AG04450 (cell line): ENCODE results near the gene ZNF536. TPM values are rescaled to one million over a fixed set of nuclear protein-coding genes. Genes with fewer than 3 reads are reported as not detected.
"Not testable (repeated sequence)": the region's sequence is repeated elsewhere in the genome, so short reads cannot be mapped to it uniquely, and the experiment has no call there.

Experiments used
- CTCF ChIA-PET: fragments of 300-600, 350-600 bp; formaldehyde crosslinking; extraction: SDS; loops from one replicate; lab custom pipeline; 2022; ENCODE audit warnings: antibody characterized with exemption, inconsistent platforms; lab: Charles Lee
- POLR2A ChIA-PET: fragments of 350-600 bp; formaldehyde crosslinking; extraction: SDS; loops from one replicate; lab custom pipeline; 2021; ENCODE audit warnings: antibody characterized with exemption, inconsistent platforms; lab: Yijun Ruan, JAX
- DNase-seq: peaks from one replicate; pipeline ENCODE4 v3.0.0-alpha.2; 2011; ENCODE audit warnings: low read depth, low spot score
- H3K27ac ChIP-seq: one replicate; pipeline ENCODE4 v1.5.1; 2012; ENCODE audit warnings: low read depth, low read length, control low read depth
- H3K27me3 ChIP-seq: one replicate; pipeline ENCODE4 v1.6.0; 2012; ENCODE audit warnings: low read length; ENCODE audit not compliant: control insufficient read depth, insufficient read depth
- H3K4me3 ChIP-seq: 2 replicates; pipeline ENCODE4 v1.5.1; 2011; ENCODE audit warnings: mild to moderate bottlenecking, low read depth, low read length, control low read depth
- H3K9me3 ChIP-seq: 2 replicates; pipeline ENCODE4 v1.5.1; 2012; ENCODE audit warnings: low read length; ENCODE audit not compliant: control insufficient read depth, insufficient read depth
- CTCF ChIP-seq: IDR thresholded peaks from 2 replicates; pipeline ENCODE4 v1.5.1; 2011; ENCODE audit warnings: low read depth, low read length, control low read depth, inconsistent platforms
- polyA plus RNA-seq: library from polyadenylated mRNA; depleted of rRNA; stranded (reverse); fragments of >200 nt; gene quantifications from 2 replicates; pipeline ENCODE4 v1.2.3, GENCODE V29; 2011

ZNF536 gene
- polyA plus RNA-seq, 1 experiment, result not detected

- no peak for DNase-seq
- POLR2A ChIA-PET, result no interaction called here
- H3K4me3 ChIP-seq, result no peak overlapping the region
- CTCF ChIA-PET, result no interaction called here
- no peak overlapping the region for H3K27ac ChIP-seq
- peaks cover 8% of the 10 kb centered on the region for H3K9me3 ChIP-seq
- H3K27me3 ChIP-seq, result no peaks in the 10 kb centered on the region
- TF ChIP-seq CTCF, result no peak
Observed at GRCh38 chr19:30411714-30412113, 39.5 kb downstream of the ZNF536 start.

GRCh38 chr19:30416375-30416774 is 44.2 kb downstream of the ZNF536 start:
- no peak for DNase-seq
- POLR2A ChIA-PET, result no interaction called here
- CTCF ChIA-PET, result no interaction called here
- Histone ChIP-seq H3K4me3 (no peak overlapping the region), H3K27ac (no peak overlapping the region), H3K27me3 (no peaks in the 10 kb centered on the region), H3K9me3 (peaks cover 21% of the 10 kb centered on the region)
- TF ChIP-seq CTCF, result no peak

- POLR2A ChIA-PET, H3K27ac ChIP-seq, CTCF ChIA-PET, H3K4me3 ChIP-seq, DNase-seq, H3K27me3 ChIP-seq: not testable (repeated sequence)
- peaks cover 24% of the 10 kb centered on the region for H3K9me3 ChIP-seq
Observed at GRCh38 chr19:30417166-30417565, 45.0 kb downstream of the ZNF536 start.

GRCh38 chr19:30419568-30420180 is 47.5 kb downstream of the ZNF536 start:
- POLR2A ChIA-PET, result no interaction called here
- no peak overlapping the region for H3K27ac ChIP-seq
- H3K9me3 ChIP-seq, result peaks cover 41% of the 10 kb centered on the region
- no peak for TF ChIP-seq CTCF
- H3K27me3 ChIP-seq, result no peaks in the 10 kb centered on the region
- CTCF ChIA-PET, result no interaction called here
- no peak overlapping the region for H3K4me3 ChIP-seq
- no peak for DNase-seq

GRCh38 chr19:30420316-30420715 is 48.1 kb downstream of the ZNF536 start:
- POLR2A ChIA-PET, result no interaction called here
- H3K27ac ChIP-seq, result no peak overlapping the region
- H3K4me3 ChIP-seq, result no peak overlapping the region
- DNase-seq, result no peak
- peaks cover 45% of the 10 kb centered on the region for H3K9me3 ChIP-seq
- TF ChIP-seq CTCF, result no peak
- H3K27me3 ChIP-seq, result no peaks in the 10 kb centered on the region
- CTCF ChIA-PET, result no interaction called here
